OCI-LY1 (cell line): ENCODE data around the gene SLCO2B1.

Experiments used
- H2AFZ ChIP-seq: fragments of 200-600 bp; sonication (generic), shearing (Covaris generic); 2 replicates; pipeline ENCODE4 v1.6.0; 2014; ENCODE audit warnings: antibody characterized with exemption, mild to moderate bottlenecking, low read length
- H3F3A ChIP-seq: fragments of 200-600 bp; sonication (generic), shearing (Covaris generic); 2 replicates; pipeline ENCODE4 v1.6.0; 2014; ENCODE audit warnings: mild to moderate bottlenecking, antibody characterized with exemption, low read length, moderate library complexity; ENCODE audit not compliant: insufficient read depth
- H3K27ac ChIP-seq: fragments of 200-600 bp; sonication (generic); 2 replicates; pipeline ENCODE4 v1.5.1; 2014; ENCODE audit warnings: low read length, mixed run types, mild to moderate bottlenecking, low read depth; ENCODE audit not compliant: poor library complexity, severe bottlenecking
- H3K27me3 ChIP-seq: fragments of 200-600 bp; sonication (generic); 2 replicates; pipeline ENCODE4 v1.6.0; 2014; ENCODE audit warnings: antibody characterized with exemption, mild to moderate bottlenecking, low read length, moderate library complexity; ENCODE audit not compliant: insufficient read depth
- H3K36me3 ChIP-seq: fragments of 200-600 bp; sonication (generic); 2 replicates; pipeline ENCODE4 v1.6.1; 2014; ENCODE audit warnings: mild to moderate bottlenecking, antibody characterized with exemption, low read length, moderate library complexity, mixed read lengths; ENCODE audit not compliant: insufficient read depth
- H3K4me1 ChIP-seq: fragments of 200-600 bp; sonication (generic); 2 replicates; pipeline ENCODE4 v1.5.1; 2014; ENCODE audit warnings: mild to moderate bottlenecking, low read length, moderate library complexity; ENCODE audit not compliant: insufficient read depth, severe bottlenecking
- H3K4me2 ChIP-seq: fragments of 200-600 bp; sonication (generic), shearing (Covaris generic); 2 replicates; pipeline ENCODE4 v1.6.1; 2014; ENCODE audit warnings: low read length
- H3K4me3 ChIP-seq: fragments of 200-600 bp; sonication (generic); 2 replicates; pipeline ENCODE4 v1.5.1; 2014; ENCODE audit warnings: low read length, low read depth, mild to moderate bottlenecking, mixed read lengths; ENCODE audit not compliant: poor library complexity, severe bottlenecking
- H3K79me2 ChIP-seq: fragments of 200-600 bp; shearing (Covaris generic); 2 replicates; pipeline ENCODE4 v1.6.1; 2016; ENCODE audit warnings: mixed run types, low read length, mixed read lengths; ENCODE audit not compliant: insufficient read depth
- H3K9ac ChIP-seq: fragments of 200-600 bp; sonication (generic), shearing (Covaris generic); 2 replicates; pipeline ENCODE4 v1.6.1; 2014; ENCODE audit warnings: mild to moderate bottlenecking, low read length, mixed read lengths
- H3K9me2 ChIP-seq: fragments of 200-600 bp; sonication (generic), shearing (Covaris generic); 2 replicates; pipeline ENCODE4 v1.6.1; 2014; ENCODE audit warnings: low read depth, mild to moderate bottlenecking, low read length, mixed read lengths
- H3K9me3 ChIP-seq: fragments of 200-600 bp; shearing (Covaris generic); 2 replicates; pipeline ENCODE4 v1.6.1; 2014; ENCODE audit warnings: low read length, mixed read lengths
- H4K20me1 ChIP-seq: fragments of 200-600 bp; sonication (generic), shearing (Covaris generic); 2 replicates; pipeline ENCODE4 v1.6.0; 2016; ENCODE audit warnings: mild to moderate bottlenecking, low read length; ENCODE audit not compliant: insufficient read depth
- EZH2 ChIP-seq: fragments of 200-600 bp; sonication (generic), shearing (Covaris generic); IDR thresholded peaks from 2 replicates; pipeline ENCODE4 v1.8.0; 2017; ENCODE audit warnings: borderline replicate concordance, mixed run types, mild to moderate bottlenecking, antibody characterized with exemption, low read length, moderate library complexity, mixed read lengths
- TF ChIP-seq, protein P1 (sequence below): fragments of 200-600 bp; sonication (generic), shearing (Covaris generic); IDR thresholded peaks from 2 replicates; pipeline ENCODE4 v1.5.1; 2017; ENCODE audit warnings: mild to moderate bottlenecking, antibody characterized with exemption, low read length, moderate library complexity, mixed read lengths

The SLCO2B1 gene

DNA sequence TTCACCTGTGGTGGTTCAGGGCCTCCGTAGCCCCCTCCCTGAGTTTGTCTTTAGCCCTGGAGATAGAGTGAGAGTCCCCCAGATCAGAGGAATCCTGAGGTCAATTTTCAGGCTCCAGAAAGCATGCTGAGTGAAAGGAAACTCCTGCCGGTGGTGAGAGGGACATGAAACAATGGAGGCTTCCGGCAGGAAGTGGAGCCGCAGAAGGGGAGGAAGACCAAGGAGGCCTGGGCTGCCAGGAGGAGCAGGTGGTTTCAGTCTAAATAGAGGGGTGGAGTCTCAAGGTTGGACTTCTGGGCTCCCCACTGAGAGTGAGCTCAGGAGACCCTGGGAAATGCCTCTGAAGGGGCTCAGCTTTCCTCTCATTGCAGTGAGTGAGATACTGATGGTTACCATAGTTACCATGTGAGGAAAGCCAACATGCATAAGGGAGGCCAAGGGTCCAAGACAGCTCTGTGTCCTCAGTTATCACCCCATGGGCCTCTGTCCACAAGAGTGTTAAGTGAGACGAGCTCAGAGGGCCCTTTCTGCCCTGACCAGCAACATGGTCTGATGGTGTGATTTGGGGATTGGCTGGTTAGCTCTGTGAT is 10.7 kb downstream of the SLCO2B1 start:
- Histone ChIP-seq H3K79me2 (no peaks in the 10 kb centered on the region), H3K4me1 (no peaks in the 10 kb centered on the region), H3K36me3 (no peaks in the 10 kb centered on the region; the same call in 1 of the 2 replicates), H3F3A (no peaks in the 10 kb centered on the region), H3K9ac (no peak overlapping the region), H3K27ac (no peak overlapping the region), H3K9me2 (no peaks in the 10 kb centered on the region), H4K20me1 (no peaks in the 10 kb centered on the region), H3K9me3 (no peaks in the 10 kb centered on the region), H3K4me3 (no peak overlapping the region), H3K27me3 (peaks cover 3% of the 10 kb centered on the region; the same call in 1 of the 2 replicates), H2AFZ (no peak overlapping the region), H3K4me2 (no peak overlapping the region)
- no peak for TF ChIP-seq EZH2

DNA sequence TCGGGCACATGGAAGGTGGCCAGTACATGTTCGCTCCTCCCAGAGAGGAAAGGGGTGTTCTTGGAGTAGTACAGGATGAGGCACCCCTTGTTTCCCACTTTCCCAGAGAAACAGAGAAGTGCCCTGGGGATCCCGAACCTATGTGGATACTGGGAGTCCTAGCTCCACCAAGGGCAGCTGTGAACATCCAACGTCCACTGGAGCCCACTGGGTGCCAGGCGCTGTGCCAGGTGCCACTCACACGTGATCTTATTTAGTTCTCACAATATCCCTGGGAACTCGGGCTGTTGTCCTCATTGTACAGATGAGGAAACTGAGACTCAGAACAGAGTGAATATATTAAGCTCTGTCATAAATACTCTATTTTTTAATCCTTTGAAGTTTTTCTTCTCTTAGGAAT is 12.0 kb downstream of the SLCO2B1 start:
- Histone ChIP-seq H3K4me2 (no peak overlapping the region), H2AFZ (no peak overlapping the region), H3K4me1 (no peaks in the 10 kb centered on the region), H3K9ac (no peak overlapping the region), H4K20me1 (no peaks in the 10 kb centered on the region), H3K36me3 (no peaks in the 10 kb centered on the region; the same call in 1 of the 2 replicates), H3K27me3 (peaks cover 3% of the 10 kb centered on the region; the same call in 1 of the 2 replicates), H3K4me3 (no peak overlapping the region), H3K9me2 (no peaks in the 10 kb centered on the region), H3K27ac (no peak overlapping the region), H3K79me2 (no peaks in the 10 kb centered on the region), H3K9me3 (no peaks in the 10 kb centered on the region), H3F3A (no peaks in the 10 kb centered on the region)
- TF ChIP-seq, protein P1, sequence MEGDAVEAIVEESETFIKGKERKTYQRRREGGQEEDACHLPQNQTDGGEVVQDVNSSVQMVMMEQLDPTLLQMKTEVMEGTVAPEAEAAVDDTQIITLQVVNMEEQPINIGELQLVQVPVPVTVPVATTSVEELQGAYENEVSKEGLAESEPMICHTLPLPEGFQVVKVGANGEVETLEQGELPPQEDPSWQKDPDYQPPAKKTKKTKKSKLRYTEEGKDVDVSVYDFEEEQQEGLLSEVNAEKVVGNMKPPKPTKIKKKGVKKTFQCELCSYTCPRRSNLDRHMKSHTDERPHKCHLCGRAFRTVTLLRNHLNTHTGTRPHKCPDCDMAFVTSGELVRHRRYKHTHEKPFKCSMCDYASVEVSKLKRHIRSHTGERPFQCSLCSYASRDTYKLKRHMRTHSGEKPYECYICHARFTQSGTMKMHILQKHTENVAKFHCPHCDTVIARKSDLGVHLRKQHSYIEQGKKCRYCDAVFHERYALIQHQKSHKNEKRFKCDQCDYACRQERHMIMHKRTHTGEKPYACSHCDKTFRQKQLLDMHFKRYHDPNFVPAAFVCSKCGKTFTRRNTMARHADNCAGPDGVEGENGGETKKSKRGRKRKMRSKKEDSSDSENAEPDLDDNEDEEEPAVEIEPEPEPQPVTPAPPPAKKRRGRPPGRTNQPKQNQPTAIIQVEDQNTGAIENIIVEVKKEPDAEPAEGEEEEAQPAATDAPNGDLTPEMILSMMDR = no peak
- no peak for TF ChIP-seq EZH2

DNA sequence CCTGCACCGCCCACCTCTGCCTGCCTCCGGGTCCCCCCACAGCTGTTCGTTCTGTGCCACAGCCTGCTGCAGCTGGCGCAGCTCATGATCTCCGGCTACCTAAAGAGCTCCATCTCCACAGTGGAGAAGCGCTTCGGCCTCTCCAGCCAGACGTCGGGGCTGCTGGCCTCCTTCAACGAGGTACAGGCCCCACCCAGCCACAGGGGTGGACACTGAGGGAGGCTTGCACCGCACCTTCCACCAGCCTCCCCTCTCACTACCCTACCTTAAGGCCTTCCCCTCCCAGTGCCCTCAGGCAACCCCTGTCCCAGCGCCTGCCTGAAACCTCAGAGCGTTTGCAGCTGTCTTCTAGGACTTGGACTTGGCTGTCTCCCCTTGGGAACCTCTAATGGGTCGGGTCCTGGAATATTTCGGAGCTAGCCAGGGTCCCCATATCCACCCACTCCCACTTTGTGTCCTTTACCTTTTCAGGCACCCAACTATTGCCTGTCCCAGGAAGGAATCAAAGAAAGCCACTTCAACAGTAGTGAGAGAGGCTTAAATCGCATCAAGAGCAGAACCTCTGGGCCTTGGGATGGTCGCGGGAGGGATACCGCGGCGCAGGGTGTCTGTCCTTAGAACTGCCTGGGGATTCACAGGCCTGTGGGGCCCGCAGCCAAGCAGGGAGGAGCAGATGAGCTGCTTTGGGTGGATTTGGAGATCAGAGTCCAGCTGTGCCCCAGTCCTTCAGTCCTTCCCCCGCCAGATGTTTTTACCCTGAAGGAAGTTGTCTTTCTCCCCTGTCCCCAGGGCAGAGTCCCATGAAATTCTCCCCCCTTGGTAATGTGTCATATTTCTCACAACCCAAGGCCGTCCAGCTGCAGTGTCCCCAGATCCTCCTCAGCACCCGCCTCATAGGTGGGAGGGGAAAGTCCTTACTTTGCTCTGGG is 13.3 kb downstream of the SLCO2B1 start:
- Histone ChIP-seq H3K79me2 (no peaks in the 10 kb centered on the region), H3K36me3 (no peaks in the 10 kb centered on the region; the same call in 1 of the 2 replicates), H3K4me1 (no peaks in the 10 kb centered on the region), H4K20me1 (no peaks in the 10 kb centered on the region), H3K27me3 (peaks cover 3% of the 10 kb centered on the region; the same call in 1 of the 2 replicates), H3K4me3 (no peak overlapping the region), H3K4me2 (no peak overlapping the region), H2AFZ (no peak overlapping the region), H3F3A (no peaks in the 10 kb centered on the region), H3K9me2 (no peaks in the 10 kb centered on the region), H3K9me3 (no peaks in the 10 kb centered on the region), H3K9ac (no peak overlapping the region), H3K27ac (no peak overlapping the region)
- TF ChIP-seq EZH2 = no peak
- TF ChIP-seq, protein P1 = no peak
